Activated gamma-delta T cell (primary cell): ENCODE results near the gene SPC25.
"Not testable (repeated sequence)": the region's sequence is repeated elsewhere in the genome, so short reads cannot be mapped to it uniquely, and the experiment has no call there.

Experiments
- DNase-seq: peaks from one replicate; lab custom pipeline; 2025; lab: John Stamatoyannopoulos, UW

SPC25 gene

GRCh38 chr2:168903888-168904287, 13.7 kb upstream of the SPC25 start:
- no peak for DNase-seq

- no peak for DNase-seq
These were observed 10.8 kb upstream of the SPC25 start, which contains the start of gene G6PC2 for GRCh38 chr2:168901003-168901402. TSS of gene G6PC2 (plus strand) at chr2:168901291. CDS start at chr2:168901332, 41 bp downstream.

- no peak for DNase-seq
These were observed 7.2 kb upstream of the SPC25 start for GRCh38 chr2:168897449-168897848.

DNA sequence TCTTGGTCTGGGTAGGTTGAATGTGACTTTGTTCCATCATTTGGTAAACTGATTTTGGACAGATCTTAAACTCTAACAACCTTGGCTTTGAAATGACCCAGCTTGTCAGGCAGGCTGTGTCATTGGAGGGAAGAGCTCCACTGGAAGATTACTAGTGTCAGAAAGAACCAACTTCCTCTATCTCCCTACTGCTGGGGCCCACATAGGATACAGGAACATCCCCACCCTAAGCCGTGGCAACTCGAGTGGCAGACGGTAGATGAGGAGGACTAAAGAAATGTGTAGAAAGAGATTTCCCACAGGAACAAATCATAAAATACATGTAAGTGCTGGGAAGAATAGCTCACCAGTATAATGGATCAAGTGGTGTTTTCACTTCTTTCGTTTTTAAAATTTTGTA, 6.6 kb upstream of the SPC25 start:
- DNase-seq: no peak

GRCh38 chr2:168895771-168896170, 5.5 kb upstream of the SPC25 start:
- no peak for DNase-seq

GRCh38 chr2:168894720-168895119, 4.5 kb upstream of the SPC25 start:
- no peak for DNase-seq

- no peak for DNase-seq
These were observed 3.9 kb upstream of the SPC25 start for GRCh38 chr2:168894101-168894500.

DNA sequence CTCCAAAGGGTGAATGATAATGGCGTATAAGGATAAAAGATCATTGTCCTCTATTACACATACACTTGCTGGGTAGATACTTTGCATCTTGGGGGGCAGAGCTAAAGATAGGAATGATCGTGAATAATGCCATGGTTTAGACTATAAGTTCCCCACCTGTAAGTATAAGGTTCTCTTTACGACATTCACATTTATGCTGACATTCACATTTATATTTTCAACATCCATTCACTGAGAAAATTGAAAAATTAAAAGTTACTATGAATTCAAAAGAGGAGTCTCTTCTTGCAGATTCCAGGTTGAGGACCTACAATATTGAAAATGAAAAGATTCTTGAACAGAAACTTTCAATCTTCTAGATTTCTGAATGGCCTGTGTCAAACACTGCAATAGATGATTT, 2.1 kb upstream of the SPC25 start:
- DNase-seq: no peak

DNA sequence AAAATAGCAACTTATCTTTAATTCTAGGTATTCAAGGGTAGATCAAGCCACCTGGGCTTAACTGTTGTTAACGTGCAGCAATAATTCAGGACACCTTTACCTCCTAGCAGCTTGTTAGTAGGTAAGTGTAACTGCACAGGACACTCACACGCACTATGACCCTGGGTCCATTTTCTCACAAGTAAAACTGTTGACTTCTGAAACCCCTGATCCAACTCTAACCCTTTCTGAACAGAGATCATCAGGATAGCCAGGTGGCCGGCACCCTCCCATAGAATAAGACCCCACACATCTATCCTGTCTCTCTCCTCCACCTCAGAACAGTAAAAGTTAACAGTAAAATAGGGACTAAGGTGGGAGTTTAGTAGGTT, 610 bp downstream of the SPC25 start:
- DNase-seq: no peak

DNA sequence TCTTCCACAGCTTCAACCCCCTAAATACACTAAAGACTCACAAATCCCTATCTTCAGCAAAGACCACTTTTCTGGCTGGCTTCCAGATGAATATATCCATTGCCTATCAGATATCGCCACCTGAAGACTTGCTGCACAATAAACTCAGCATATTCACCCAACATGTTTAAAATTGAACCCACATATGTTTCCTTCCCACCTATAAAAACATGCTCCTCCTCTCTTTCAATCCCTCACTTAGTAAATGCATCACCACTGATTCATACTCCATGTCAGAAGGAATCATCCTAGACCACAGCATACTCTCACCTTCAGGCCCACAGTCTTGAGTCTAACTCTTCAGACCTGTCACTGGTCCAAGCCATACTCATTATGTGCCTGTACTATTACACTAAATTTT, 5.3 kb downstream of the SPC25 start:
- DNase-seq: no peak

DNA sequence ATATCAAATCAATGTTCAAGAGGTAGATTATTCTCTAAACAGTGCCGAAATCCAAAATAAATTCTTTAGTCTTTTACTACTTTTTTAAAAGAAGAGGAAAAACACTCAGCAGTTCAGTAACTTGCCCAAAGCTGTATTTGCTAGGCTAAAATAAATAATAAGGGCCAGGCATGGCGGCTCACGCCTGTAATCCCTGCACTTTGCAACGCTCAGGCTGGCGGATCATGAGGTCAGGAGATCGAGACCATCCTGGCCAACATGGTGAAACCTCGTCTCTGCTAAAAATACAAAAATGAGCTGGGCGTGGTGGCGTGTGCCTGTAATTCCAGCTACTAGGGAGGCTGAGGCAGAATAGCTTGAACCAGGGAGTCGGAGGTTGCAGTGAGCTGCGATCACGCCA, 8.1 kb downstream of the SPC25 start:
- DNase-seq: not testable (repeated sequence)

GRCh38 chr2:168874368-168875054, 15.7 kb downstream of the SPC25 start:
- no peak for DNase-seq

DNA sequence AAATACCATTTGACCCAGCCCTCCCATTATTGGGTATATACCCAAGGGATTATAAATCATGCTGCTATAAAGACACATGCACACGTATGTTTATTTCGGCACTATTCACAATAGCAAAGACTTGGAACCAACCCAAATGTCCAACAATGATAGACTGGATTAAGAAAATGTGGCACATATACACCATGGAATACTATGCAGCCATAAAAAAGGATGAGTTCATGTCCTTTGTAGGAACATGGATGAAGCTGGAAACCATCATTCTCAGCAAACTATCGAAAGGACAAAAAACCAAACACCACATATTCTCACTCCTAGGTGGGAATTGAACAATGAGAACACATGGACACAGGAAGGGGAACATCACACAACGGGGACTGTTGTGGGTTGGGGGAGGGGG, 19.4 kb downstream of the SPC25 start:
- DNase-seq: not testable (repeated sequence)

GRCh38 chr2:168870369-168870768, 19.9 kb downstream of the SPC25 start:
- not testable (repeated sequence) for DNase-seq

GRCh38 chr2:168867164-168867563, 23.1 kb downstream of the SPC25 start:
- DNase-seq: not testable (repeated sequence)

DNA sequence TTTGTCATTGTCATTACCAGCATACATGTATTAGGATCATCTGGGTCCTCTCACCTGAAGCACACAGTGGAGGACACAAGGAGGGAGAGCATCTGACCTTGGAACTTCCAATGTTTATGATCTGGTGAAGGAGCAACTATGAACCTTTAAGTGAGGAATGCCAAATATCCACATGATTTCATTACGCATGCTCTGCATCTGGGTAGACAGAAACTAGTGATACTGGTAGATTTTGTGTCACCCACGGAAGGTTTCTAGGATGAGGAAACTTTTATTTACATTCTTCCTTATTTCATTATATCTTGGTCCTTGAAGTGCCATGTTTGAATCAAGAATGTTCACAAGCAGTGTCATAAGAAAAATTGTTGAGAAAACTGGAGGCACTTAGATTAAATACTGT, 32.1 kb downstream of the SPC25 start:
- no peak for DNase-seq

- DNase-seq: no peak
These were observed 34.6 kb downstream of the SPC25 start for GRCh38 chr2:168855601-168856000.

- DNase-seq: no peak
These were observed 35.6 kb downstream of the SPC25 start for GRCh38 chr2:168854651-168855050.

DNA sequence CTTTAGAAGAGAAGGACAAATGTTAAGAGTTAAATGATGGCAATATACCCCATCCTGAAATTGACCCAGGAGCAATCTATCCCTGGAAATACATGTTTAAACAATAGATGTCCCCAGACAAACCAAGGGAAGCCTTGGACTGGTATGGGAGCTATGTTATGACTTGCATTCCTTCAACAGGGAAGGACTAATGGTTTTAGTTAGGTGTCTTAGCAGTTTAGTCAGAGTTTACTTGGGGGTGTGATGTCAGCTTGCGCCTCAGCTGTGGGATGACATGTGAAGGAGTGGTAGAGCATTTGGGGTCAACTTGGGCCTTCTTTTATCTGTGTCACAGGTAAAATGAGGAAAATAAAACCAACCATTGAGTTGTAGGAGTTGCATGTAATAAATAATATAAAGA, 36.8 kb downstream of the SPC25 start:
- DNase-seq: no peak

DNA sequence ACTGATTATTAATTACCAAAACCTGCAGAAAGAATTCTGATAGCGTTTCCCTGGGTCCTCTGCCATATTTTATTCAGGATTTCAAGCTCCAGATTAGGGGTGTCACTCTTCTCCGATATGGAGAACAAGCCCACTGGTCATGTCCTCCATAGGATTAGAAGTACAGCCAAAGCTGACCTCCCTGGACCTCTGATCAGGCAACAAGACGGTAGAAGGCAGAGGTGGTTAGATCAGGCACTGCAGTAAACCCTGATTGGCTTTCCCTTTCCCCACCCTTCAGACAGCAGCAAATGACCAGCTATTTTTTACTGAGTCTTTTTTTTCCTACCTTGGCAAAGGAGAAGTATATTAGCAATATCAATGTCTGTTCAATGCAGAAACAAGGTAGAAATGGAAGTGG, 37.7 kb downstream of the SPC25 start:
- DNase-seq: no peak

- no peak for DNase-seq
These were observed 38.4 kb downstream of the SPC25 start for GRCh38 chr2:168851674-168852320.

- no peak for DNase-seq
These were observed 39.4 kb downstream of the SPC25 start for GRCh38 chr2:168850846-168851245.

DNA sequence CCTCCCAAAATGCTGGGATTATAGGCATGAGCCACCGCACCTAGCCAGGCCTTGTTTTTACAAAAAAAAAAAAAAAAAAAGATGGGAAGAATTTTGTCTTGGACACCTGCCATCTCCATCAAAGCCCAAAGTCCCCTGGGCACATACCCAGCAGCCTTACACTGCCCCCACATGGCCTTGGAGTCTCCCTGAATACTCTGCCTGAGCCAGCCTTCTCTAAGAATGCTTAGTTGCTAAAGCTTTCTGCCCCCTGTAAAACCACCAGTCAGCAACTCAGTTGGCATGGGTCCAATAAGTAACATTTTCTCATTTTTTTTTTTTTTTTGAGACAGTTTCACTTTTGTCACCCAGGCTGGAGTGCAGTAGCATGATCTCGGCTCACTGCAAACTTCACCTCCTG, 40.6 kb downstream of the SPC25 start:
- DNase-seq: no peak

DNA sequence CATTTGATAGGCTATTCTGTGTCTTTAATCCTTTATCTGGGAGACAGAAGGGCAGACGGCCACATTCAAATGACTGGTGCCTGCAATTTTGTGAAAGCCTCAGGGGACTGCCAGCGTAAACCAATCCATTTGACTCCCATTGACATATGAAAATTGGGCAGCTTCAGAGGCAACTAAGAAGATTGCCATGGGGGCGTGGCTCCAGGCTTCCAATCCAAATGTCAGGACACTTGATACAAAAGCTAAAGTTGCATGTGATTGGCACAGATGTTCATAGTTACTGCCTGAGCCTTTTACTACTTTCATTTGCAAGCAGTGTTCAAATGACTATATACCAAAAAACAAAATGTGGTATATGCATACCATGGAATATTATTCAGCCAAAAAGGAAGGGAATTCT, 42.0 kb downstream of the SPC25 start:
- DNase-seq: no peak
